Liver (tissue), 9 donors: ENCODE results near the gene DNAJC9. TPM values are rescaled to one million over a fixed set of nuclear protein-coding genes. Genes with fewer than 3 reads are reported as not detected.

ENCODE experiments used
- DNase-seq: peaks from one replicate; pipeline ENCODE4 v3.0.0-alpha.2; 2017; ENCODE audit warnings: low spot score
- H3K27ac ChIP-seq, 2 donors: one replicate each; pipeline ENCODE4 v1.7.0; 2013; ENCODE audit warnings: inconsistent platforms in 2 of 2, low read length in 2 of 2, control low read depth in 1 of 2, low read depth in 1 of 2, mild to moderate bottlenecking in 1 of 2
- H3K27me3 ChIP-seq, 4 donors: one replicate each; pipeline versions ENCODE4 v1.6.1 to v1.7.0; 2013; ENCODE audit warnings: low read length in 3 of 4, inconsistent platforms in 1 of 4, mild to moderate bottlenecking in 1 of 4, moderate library complexity in 1 of 4; ENCODE audit not compliant: control insufficient read depth in 4 of 4, insufficient read depth in 4 of 4
- H3K36me3 ChIP-seq, 4 donors: one replicate each; pipeline versions ENCODE4 v1.6.1 to v1.7.0; 2013; ENCODE audit warnings: low read length in 3 of 4, mild to moderate bottlenecking in 3 of 4, low read depth in 1 of 4, moderate library complexity in 1 of 4; ENCODE audit not compliant: control insufficient read depth in 4 of 4, insufficient read depth in 3 of 4
- H3K4me1 ChIP-seq, 4 donors: one replicate each; pipeline versions ENCODE4 v1.6.1 to v1.7.0; 2013; ENCODE audit warnings: low read length in 3 of 4, mild to moderate bottlenecking in 3 of 4, moderate library complexity in 1 of 4; ENCODE audit not compliant: control insufficient read depth in 4 of 4, insufficient read depth in 4 of 4
- H3K4me3 ChIP-seq, 3 donors: one replicate each; pipeline versions ENCODE4 v1.6.1 to v1.7.0; 2013; ENCODE audit warnings: low read length in 3 of 3, control low read depth in 1 of 3, low read depth in 1 of 3, mild to moderate bottlenecking in 1 of 3
- H3K9ac ChIP-seq, 2 donors: one replicate each; pipeline ENCODE4 v1.7.0; 2013; ENCODE audit warnings: low read length in 2 of 2, mild to moderate bottlenecking in 2 of 2, moderate library complexity in 2 of 2, control low read depth in 1 of 2, low read depth in 1 of 2
- H3K9me3 ChIP-seq, 4 donors: one replicate each; pipeline versions ENCODE4 v1.6.1 to v1.7.0; 2013; ENCODE audit warnings: low read length in 3 of 4; ENCODE audit not compliant: control insufficient read depth in 4 of 4
- ATF3 ChIP-seq: IDR thresholded peaks from 2 replicates; pipeline ENCODE4 v1.6.1; 2016; ENCODE audit warnings: antibody characterized with exemption
- CTCF ChIP-seq: fragments of 150-350 bp; IDR thresholded peaks from 2 replicates; pipeline ENCODE4 v1.5.1; 2017; ENCODE audit warnings: improper control_type of control experiment, low read depth, low read length; ENCODE audit not compliant: missing input control
- EGR1 ChIP-seq, 2 donors: IDR thresholded peaks; 2 replicates each; pipeline ENCODE4 v1.6.1; 2016 to 2018; ENCODE audit warnings: antibody characterized with exemption in 2 of 2, low read depth in 2 of 2
- FOXA1 ChIP-seq: IDR thresholded peaks from 2 replicates; pipeline ENCODE4 v1.6.1; 2016; ENCODE audit warnings: antibody characterized with exemption
- FOXA2 ChIP-seq: IDR thresholded peaks from 2 replicates; pipeline ENCODE4 v1.6.1; 2016; ENCODE audit warnings: antibody characterized with exemption
- GABPA ChIP-seq, 2 donors: IDR thresholded peaks in 1 of 2; conservative IDR thresholded peaks in 1 of 2; 2 replicates each; pipeline ENCODE4 v1.6.1; 2016; ENCODE audit warnings: antibody characterized with exemption in 2 of 2, mild to moderate bottlenecking in 1 of 2, moderate library complexity in 1 of 2
- HNF4A ChIP-seq, 2 donors: conservative IDR thresholded peaks; 2 replicates each; pipeline ENCODE4 v1.6.1; 2016; ENCODE audit warnings: antibody characterized with exemption in 2 of 2, mild to moderate bottlenecking in 2 of 2
- HNF4G ChIP-seq: IDR thresholded peaks from 2 replicates; pipeline ENCODE4 v1.6.1; 2016; ENCODE audit warnings: antibody characterized with exemption
- JUND ChIP-seq, 2 donors: IDR thresholded peaks; 2 replicates each; pipeline ENCODE4 v1.6.1; 2016; ENCODE audit warnings: antibody characterized with exemption in 2 of 2
- MAX ChIP-seq: IDR thresholded peaks from 2 replicates; pipeline ENCODE4 v1.6.1; 2016; ENCODE audit warnings: antibody characterized with exemption
- NR2F2 ChIP-seq: IDR thresholded peaks from 2 replicates; pipeline ENCODE4 v1.6.1; 2016; ENCODE audit warnings: antibody characterized with exemption
- RAD21 ChIP-seq, 2 donors: IDR thresholded peaks; 2 replicates each; pipeline ENCODE4 v1.6.1; 2016; ENCODE audit warnings: antibody characterized with exemption in 2 of 2, mild to moderate bottlenecking in 2 of 2
- REST ChIP-seq: IDR thresholded peaks from 2 replicates; pipeline ENCODE4 v1.6.1; 2016; ENCODE audit warnings: antibody characterized with exemption, mild to moderate bottlenecking
- RXRA ChIP-seq, 2 donors: IDR thresholded peaks; 2 replicates each; pipeline ENCODE4 v1.6.1; 2017 to 2018; ENCODE audit warnings: antibody characterized with exemption in 2 of 2, mild to moderate bottlenecking in 1 of 2
- SP1 ChIP-seq: IDR thresholded peaks from 2 replicates; pipeline ENCODE4 v1.6.1; 2018; ENCODE audit warnings: antibody characterized with exemption, mild to moderate bottlenecking
- TAF1 ChIP-seq: conservative IDR thresholded peaks from 2 replicates; pipeline ENCODE4 v1.6.1; 2016; ENCODE audit warnings: antibody characterized with exemption, mild to moderate bottlenecking
- YY1 ChIP-seq: IDR thresholded peaks from 2 replicates; pipeline ENCODE4 v1.6.1; 2016; ENCODE audit warnings: antibody characterized with exemption, mild to moderate bottlenecking
- ZBTB33 ChIP-seq: IDR thresholded peaks from 2 replicates; pipeline ENCODE4 v1.6.1; 2016; ENCODE audit warnings: antibody characterized with exemption
- WGBS: extraction: QIAGEN DNeasy Blood & Tissue Kit; methylation state at CpG from one replicate; pipeline ENCODE4 v1.1.7; 2013; 5-methylcytosine and 5-hydroxymethylcytosine counted together
- polyA plus RNA-seq, 2 donors: library from polyadenylated mRNA; stranded (reverse) in 1 of 2; unstranded in 1 of 2; fragments of 200-250 nt in 1 of 2; fragments of >200 nt in 1 of 2; fragmentation: Nextera tagmentation in 1 of 2; extraction: Ambion mirVana in 1 of 2; gene quantifications; one replicate each; pipeline versions ENCODE4 v1.2.1 to v1.2.3, GENCODE V29; 2013 to 2015
- total RNA-seq, 2 donors: library from RNA; depleted of rRNA; stranded (reverse); fragments of >200 nt; gene quantifications; one replicate each; pipeline ENCODE4 v1.2.3, GENCODE V29; 2014
- donor health status: healthy.
- donor health status: healthy.
- donor health status: healthy.
- donor health status: healthy.
- donor health status: healthy.

DNAJC9 gene
- total and polyA plus RNA-seq, 4 donors, result 4.1 to 45.5 (median 9.9) TPM

GRCh38 chr10:73209705-73210104 is 37.4 kb downstream of the DNAJC9 start:
- Histone ChIP-seq H3K9ac (no peak overlapping the region), H3K36me3 (peaks cover 0 to 8% (median 0%) of the 10 kb centered on the region in 4 donors), H3K4me3 (no peak overlapping the region), H3K4me1 (peaks cover 0 to 15% (median 14%) of the 10 kb centered on the region in 4 donors), H3K27ac (no peak overlapping the region), H3K27me3 (no peaks in the 10 kb centered on the region), H3K9me3 (no peaks in the 10 kb centered on the region)
- no peak for DNase-seq
- TF ChIP-seq HNF4A (conservative IDR thresholded peaks at IDR 0.05), result no peak
- no peak for TF ChIP-seq FOXA2
- TF ChIP-seq JUND (IDR thresholded peaks at IDR 0.05), result no peak
- no peak for TF ChIP-seq SP1
- TF ChIP-seq ATF3, result no peak
- no peak for TF ChIP-seq FOXA1
- no peak for TF ChIP-seq EGR1 (IDR thresholded peaks at IDR 0.05; ENCODE audit: low read depth in 2 of 2)
- no peak for TF ChIP-seq RAD21 (IDR thresholded peaks at IDR 0.05)
- TF ChIP-seq YY1, result no peak
- no peak for TF ChIP-seq ZBTB33
- no peak for TF ChIP-seq CTCF
- WGBS, result 72% methylated on average over 1 of the region's 1 CpG

- TF ChIP-seq GABPA (IDR thresholded peaks at IDR 0.05 in 1 of 2, conservative IDR thresholded peaks at IDR 0.05 in 1 of 2) (no peak), REST (no peak), JUND (IDR thresholded peaks at IDR 0.05) (no peak), ZBTB33 (no peak), SP1 (no peak), YY1 (no peak), RAD21 (IDR thresholded peaks at IDR 0.05) (no peak), NR2F2 (no peak), TAF1 (no peak), ATF3 (no peak), FOXA2 (no peak), EGR1 (IDR thresholded peaks at IDR 0.05; ENCODE audit: low read depth in 2 of 2) (no peak), HNF4A (conservative IDR thresholded peaks at IDR 0.05) (no peak), HNF4G (no peak), RXRA (IDR thresholded peaks at IDR 0.05) (no peak), MAX (no peak), FOXA1 (no peak), CTCF (no peak)
- H3K36me3 ChIP-seq, result peaks cover 0 to 8% (median 0%) of the 10 kb centered on the region in 4 donors
- no peak overlapping the region for H3K4me3 ChIP-seq
- no peaks in the 10 kb centered on the region for H3K9me3 ChIP-seq
- no peak for DNase-seq
- peaks cover 0 to 15% (median 14%) of the 10 kb centered on the region in 4 donors for H3K4me1 ChIP-seq
- H3K27ac ChIP-seq, result no peak overlapping the region
- no peak overlapping the region for H3K9ac ChIP-seq
- H3K27me3 ChIP-seq, result no peaks in the 10 kb centered on the region
- 97% methylated on average over 2 of the region's 2 CpGs for WGBS
These were observed 39.2 kb downstream of the DNAJC9 start for GRCh38 chr10:73207883-73208282.
